Endometrial microvascular endothelial cells (primary cell): ENCODE measurements around the gene TUBD1. TPM values are rescaled to one million over a fixed set of nuclear protein-coding genes. Genes with fewer than 3 reads are reported as not detected.
"Not testable (repeated sequence)": the region's sequence is repeated elsewhere in the genome, so short reads cannot be mapped to it uniquely, and the experiment has no call there.

Experiments used
- in situ Hi-C: cut with HindIII; loops from 2 replicates; pipeline ENCODE4 v1.10.0; 2017; ENCODE audit warnings: low sequenced_read_pairs, low pct_unique_long_range_greater_than_20kb; ENCODE audit errors: inconsistent ontology term
- total RNA-seq: library from RNA; depleted of rRNA; stranded (reverse); fragments of >200 nt; gene quantifications from one replicate; pipeline ENCODE4 v1.2.3, GENCODE V29; 2015; ENCODE audit errors: inconsistent ontology term

The TUBD1 gene
- total RNA-seq, 1 donor from 2014 or later = 10.5 TPM

DNA sequence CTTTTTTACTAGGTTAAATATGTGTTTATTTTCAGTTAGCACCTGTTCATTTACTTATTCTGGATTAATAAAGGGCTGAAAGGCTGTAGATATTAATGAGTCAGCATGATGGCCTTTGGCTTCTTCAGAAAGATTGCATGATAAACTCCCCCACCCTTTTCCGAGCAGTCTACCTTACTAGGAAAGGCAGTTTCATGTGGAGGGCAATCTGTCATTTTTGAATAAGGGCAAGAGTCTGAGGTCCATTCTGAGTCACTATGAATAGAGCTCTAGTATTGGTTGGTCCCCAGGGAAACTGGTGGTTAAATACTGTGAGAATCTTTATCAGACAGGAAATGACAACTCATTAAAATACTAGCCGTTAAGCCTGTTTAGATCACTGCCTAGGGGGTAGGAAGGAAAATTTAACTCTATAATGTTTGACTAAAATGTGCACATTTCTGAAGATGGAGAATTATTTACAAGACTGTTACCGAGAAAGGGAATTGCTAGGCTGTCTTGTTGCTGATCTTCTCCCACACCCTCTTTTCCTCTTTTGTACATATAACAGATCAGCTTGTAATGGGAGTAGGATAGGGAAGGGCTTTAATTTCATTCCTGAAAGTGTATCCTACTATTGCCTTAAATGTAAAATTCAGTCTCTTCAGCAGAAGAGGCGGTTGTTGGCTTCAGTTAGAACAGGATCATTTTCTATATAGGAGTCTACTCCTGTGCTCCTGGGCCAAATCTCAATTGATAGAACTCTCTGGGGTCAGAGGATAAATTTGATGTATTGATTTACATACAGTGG, 63.3 kb downstream of the TUBD1 start:
- in situ Hi-C loops = no loop called here

DNA sequence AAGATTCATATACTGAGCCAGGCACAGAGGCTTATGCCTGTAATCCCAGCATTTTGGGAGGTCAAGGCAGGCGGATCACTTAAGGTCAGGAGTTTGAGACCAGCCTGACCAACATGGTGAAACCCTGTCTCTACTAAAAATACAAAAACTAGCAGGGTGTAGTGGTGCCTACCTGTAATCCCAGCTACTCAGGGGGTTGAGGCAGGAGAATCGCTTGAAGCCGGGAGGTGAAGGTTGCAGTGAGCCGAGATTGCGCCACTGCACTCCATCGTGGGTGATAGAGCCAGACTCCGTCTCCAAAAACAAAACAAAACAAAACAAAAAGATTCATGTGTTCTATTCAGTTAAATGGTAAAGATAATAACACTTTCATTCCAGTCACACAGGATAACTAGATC, 63.9 kb downstream of the TUBD1 start:
- in situ Hi-C loops = not testable (repeated sequence)

DNA sequence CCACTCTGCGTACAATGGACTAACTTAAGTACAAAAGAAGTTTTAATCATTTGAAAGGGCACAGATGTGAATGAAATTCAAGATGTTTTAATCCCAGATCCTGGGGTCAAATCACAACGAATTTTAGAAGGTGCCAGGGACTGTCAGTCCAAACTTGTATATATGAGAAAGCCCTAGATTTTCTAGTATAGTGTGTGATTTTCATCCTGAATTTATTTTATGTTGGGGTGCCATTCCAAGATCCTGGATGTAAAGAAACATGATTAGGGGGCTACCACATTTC, 64.3 kb downstream of the TUBD1 start:
- in situ Hi-C loops = no loop called here

DNA sequence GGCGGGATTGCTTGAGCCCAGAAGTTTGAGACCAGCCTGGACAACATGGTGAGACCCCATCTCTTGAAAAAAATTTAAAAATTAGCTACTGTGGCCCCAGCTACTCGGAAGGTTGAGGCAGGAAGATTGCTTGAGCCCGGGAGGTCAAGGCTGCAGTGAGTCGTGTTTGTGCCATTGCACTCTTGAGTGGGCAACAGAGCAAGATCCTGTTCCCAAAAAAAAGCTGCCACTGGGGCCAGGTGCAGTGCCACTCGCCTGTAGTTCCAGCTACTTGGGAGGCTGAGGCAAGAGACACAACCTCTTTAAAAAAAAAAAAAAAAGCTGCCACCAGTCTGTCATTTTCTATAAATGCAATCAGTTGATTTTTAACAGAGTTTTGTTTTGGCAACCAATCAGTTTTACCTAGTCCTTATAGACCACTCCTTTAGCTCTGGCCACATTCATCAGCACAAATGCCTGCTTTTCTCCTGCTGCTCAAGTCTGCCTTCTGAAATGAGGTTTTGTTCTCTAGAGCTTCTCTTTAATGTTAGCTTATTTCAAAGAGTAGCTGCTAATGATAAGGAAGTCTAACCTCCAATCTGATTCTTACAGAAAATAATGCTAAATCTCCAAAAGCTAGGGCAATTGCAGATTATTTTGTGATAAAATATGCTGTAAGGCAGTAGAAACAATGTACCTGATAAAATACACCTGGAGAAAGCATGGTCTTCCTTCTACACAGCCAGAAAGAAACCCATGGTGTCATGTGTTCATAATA, 64.8 kb downstream of the TUBD1 start:
- in situ Hi-C loops = no loop called here

- in situ Hi-C loops = no loop called here
Measured at GRCh38 chr17:59826706-59827453, 65.9 kb downstream of the TUBD1 start.

DNA sequence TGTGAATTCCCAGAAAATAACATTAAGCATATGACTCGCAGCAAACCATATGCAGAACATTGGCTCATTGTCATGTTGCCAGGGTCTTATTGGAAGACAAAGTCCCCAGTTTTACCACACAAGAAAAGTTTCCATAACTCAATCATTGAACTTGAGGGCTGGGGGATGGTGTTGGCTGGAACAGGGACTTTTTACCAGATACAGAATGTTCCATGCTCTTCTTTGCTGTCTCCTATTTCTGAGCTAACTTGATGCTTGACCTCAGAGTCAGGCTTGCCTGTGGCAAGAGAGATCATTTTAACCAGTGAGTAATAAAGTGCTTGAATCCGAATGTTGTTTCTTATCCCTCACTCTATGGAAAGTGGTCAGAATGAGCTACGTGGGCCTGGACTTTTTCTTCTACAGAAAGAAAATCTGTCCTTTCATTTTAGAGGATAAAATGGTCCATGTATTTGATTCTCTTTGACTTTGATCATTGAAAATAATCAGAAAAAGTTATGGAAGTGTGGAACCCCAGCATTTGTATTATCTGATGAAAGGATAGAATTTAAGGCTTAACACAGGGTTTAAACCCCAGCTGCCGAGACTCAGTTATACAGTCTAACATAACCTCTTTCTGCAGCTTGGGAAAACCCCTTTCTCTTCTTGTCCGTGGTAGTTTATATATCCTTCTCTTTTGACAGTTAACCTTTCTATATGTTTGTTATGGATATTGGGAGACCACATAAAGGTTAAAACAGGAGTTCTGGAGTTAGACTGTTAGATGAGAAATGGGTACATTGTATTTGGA, 67.0 kb downstream of the TUBD1 start:
- in situ Hi-C loops = no loop called here

GRCh38 chr17:59815965-59816364, 76.8 kb downstream of the TUBD1 start:
- in situ Hi-C loops = no loop called here

GRCh38 chr17:59814685-59815084, 78.1 kb downstream of the TUBD1 start:
- in situ Hi-C loops = no loop called here

DNA sequence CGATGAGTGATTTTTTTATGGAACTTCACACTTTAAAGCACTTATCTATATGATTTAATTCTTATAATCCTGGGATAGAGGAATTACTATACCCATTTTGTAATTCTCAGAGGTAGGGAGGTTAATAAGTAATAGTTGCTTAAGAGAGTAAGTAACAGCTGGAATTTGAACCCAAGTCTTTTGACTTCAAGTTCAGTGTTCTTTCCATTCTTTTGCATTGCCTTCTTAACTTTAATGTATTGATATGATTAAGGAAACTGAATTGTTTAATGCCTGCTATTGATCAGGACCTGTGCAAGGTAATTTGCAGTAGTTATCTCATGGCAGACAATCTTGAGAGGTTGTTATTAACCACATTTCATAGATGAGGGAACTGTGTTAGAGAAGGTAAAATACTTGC, 78.5 kb downstream of the TUBD1 start:
- in situ Hi-C loops = no loop called here

DNA sequence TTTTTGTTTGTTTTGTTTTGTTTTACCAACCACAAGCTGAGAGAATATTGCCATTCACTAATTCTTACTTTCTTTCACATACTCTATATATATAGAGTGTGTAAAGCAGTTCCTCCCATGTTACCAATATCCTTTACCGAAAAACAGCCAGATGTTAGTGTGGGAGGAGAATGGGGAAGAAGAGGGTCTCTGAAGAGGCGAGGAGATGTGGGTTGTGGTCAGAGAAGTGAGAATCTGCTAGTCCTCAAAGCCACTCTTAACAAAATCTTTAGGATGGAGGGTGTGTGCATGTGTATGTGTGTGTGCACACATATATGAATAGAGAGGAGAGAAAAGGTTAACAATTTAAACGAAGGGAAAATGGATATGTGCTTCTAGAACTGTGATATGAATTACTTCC, 80.6 kb downstream of the TUBD1 start:
- in situ Hi-C loops = no loop called here

- in situ Hi-C loops = no loop called here
Measured at GRCh38 chr17:59811209-59811608, 81.5 kb downstream of the TUBD1 start.

DNA sequence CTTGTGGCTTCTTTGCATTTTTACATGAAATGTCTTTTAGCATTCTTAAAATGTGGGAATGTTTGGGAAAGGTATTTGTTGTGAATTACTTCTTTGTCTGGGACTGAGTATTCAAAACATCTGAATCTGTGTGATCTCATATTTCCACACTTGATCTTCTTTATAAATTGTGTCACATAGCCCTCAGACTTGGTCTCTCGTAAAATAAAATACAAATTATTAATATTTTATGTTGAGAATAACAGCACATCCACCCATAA, 81.9 kb downstream of the TUBD1 start:
- in situ Hi-C loops = no loop called here

Other genes starting within 250 kb of the TUBD1 start
- 47.3 TPM for gene PTRH2, start 185.5 kb downstream of the TUBD1 start, total RNA-seq
- 138 TPM for gene VMP1, start 185.3 kb downstream of the TUBD1 start, total RNA-seq
- gene RPS6KB1, start 178 bp upstream of the TUBD1 start, total RNA-seq = 20.6 TPM
- 11.8 TPM for gene RNFT1, start 71.8 kb upstream of the TUBD1 start, total RNA-seq
- gene HEATR6, start 186.0 kb upstream of the TUBD1 start, total RNA-seq = 26.4 TPM